Activated CD4-positive, alpha-beta T cell treated with anti-CD3 and anti-CD28 coated beads for 24 hours (primary cell): ENCODE data around the gene CFP.
A peak's percentile ranks its signal among the peaks of the same experiment; 100 is the strongest.
"Not testable (repeated sequence)": the region's sequence is repeated elsewhere in the genome, so short reads cannot be mapped to it uniquely, and the experiment has no call there.

ENCODE experiments used
- DNase-seq, 2 donors: peaks; one replicate each; pipeline ENCODE4 v3.0.0-alpha.2; 2020; ENCODE audit warnings: low read depth in 2 of 2

CFP gene

GRCh38 chrX:47629419-47630200 lies at the start of gene CFP:
Gene CFP, minus strand, starts transcription at chrX:47629930. Its CDS starts 86 bp downstream, at chrX:47629844.
- no peak for DNase-seq

- DNase-seq = not testable (repeated sequence)
Observed at GRCh38 chrX:47675959-47676859, 46.5 kb upstream of the CFP start.

GRCh38 chrX:47674776-47675175 lies 45.0 kb upstream of the CFP start:
- no peak for DNase-seq

GRCh38 chrX:47665797-47666196 lies 36.1 kb upstream of the CFP start:
- DNase-seq = not testable (repeated sequence)

DNA sequence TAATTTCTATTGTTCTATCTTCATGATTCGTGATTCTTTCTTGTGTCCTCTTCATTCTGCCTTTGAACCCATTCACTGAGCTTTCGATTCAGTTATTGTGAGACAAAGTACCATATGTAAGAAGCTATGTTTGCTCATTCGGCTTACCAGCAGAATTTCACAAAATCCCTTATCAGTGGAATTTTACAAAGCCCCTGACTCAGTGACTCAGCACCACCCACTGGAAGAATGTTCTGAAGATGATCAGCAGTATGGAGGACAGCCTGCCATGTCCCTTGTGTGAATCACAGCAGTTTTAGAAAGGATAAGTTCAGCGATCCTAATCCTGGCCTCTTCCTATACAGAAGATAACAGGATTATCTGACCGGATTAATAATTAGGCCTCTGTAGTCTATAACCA lies 35.0 kb upstream of the CFP start:
- DNase-seq = no peak

DNA sequence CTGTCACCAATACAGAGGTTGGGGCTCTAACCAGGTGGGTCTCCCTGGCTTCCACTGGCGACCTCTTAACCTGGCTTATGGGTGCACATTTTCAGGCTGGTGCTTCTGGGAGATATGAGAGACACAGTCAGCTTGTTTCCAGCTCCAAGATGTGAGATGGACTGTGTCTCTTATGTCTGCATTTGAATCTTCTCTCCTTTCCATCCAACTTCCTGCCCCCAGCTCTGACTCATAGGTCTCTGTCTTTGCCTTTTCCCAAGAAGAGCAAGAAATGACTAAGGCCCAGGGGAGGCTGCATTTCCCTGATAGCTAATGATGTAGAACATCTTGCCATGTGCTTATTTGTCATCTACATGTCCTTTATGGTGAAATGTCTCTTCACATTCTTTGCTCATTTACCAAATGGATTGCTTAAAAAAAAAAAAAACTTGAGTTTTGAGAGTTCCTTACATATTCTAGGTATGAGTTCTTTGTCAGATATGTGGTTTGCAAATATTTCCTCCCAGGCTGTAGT lies 32.5 kb upstream of the CFP start:
- peak; percentile 16 to 27 for DNase-seq

DNA sequence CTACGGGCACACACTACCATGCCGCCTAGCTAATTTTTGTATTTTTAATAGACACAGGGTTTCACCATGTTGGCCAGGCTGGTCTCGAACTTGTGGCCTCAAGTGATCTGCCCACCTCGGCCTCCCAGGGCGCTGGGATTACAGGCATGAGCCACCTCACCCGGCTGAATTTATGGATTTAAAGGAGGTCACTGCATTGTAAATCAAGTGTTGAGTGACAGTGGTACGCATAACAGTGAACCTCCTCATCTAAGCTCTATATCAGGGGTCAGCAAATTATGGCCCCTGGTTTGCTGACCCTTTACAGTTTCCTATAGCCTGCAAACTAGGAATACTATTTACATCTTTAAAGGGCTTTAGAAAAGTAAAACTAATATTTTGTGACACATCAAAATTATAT lies 31.8 kb upstream of the CFP start:
- no peak for DNase-seq

DNA sequence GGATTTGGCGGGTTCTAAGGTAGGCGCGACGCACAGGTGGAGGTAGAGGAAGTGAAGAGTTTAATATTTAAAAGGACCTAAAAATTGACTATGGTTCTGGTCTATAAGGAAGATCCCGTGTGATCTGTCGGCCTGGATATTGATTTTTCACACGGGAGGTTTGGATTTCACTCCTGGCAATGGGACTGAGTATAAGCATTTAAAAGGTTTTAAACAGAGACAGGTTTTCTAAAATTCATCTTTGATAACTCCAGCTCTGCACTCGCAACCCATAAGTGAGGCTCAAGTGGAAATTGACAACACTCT lies 29.6 kb upstream of the CFP start:
- no peak for DNase-seq

DNA sequence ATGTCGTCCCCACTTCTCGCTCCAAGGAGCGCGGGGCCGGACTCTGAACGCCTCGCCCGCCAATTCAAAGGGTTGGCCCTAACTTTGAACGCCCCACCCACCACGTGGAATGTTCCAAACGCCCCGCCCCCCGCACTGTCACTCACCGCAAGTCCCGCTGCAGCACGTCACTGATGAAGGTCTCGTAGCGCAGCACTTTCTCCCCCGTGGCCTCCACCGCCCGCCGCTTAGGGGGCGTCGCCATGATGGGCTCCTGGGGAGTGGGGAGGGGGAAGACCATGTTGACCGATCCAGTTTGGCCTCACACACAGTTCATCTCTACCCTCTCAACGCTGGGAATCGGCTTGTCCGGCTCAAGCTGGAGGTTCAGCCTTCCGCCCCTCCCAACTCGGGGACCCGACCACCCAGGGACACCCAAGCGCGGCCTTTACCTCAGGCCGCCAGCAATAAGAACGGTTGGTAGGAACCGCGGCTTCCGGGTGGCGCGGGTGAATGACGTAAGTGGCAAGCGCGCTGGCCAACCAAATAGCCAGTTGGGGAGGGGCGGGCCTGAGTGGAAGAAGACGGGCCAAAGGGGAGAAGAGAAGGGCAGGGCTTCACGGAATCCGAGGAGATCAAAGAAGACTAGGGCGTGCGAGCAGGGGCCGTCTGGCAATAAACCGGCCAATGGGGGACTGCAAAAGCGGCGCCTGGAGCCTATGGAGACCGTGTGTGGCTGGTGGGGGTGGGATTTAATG lies 29.1 kb upstream of the CFP start, which contains the start of gene UXT:
Gene UXT, minus strand, starts transcription at position 497 of the 737 bp plus-strand sequence. Its CDS starts 253 bp downstream, at position 244.
- peak; percentile 85 for DNase-seq

DNA sequence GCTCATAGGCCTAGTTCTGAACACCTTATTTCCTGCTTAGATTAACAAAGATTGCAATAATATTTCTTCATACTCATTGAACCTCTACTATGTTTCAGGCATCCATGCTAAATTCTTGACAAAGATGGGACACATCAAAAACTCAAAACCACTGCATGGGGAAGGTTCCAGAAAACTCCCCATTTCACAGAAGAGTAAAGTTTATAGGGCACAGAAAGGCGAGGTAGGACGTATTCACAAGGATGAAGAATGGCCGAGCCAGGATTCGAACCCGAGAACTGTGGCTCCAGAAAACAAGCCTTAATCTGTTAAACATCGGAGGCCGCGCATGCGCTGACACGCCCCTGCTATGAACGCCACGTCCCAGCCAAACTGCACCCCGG lies 28.6 kb upstream of the CFP start:
- no peak for DNase-seq

DNA sequence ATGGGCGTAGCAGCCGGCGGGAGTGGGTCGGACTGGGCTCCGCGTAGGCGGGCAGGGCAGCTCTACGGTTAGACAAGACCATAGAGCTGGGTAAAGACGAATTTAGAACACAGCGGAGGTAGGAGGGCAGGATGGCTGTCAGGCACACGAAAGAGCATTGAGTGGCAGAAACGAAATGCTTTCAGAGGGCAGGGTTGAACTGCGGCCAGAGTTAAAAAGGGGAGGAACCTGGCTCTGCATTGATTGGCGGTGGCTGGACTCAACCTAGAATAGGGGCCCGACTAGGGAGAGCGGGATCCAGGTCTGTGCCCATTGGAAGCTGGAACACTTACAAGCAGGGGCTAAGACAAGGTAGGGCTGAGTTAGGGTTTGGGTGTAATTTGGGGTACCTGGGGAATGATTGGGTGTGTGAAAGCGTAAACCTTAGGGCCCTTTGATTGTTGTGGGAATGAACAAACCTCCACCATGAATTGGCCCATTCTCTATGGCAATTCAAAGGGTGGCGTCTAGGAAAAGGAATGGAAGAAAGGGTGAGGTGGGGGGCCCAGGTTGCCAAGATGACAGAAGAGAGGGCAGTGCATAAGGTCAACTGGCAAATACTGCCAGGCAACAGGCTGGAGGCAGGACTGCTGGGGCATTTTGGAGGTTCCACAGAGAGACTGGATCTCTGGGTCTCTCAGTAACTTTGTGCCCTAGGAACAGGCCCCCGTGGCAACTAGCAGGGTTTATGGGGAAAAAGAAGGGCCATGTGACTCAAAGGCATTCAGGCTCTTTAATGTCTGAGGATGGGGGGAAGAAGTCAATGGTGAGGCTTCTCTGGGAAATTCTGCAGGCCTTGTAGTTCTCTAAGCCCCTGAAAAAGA lies 21.5 kb upstream of the CFP start:
- no peak for DNase-seq

DNA sequence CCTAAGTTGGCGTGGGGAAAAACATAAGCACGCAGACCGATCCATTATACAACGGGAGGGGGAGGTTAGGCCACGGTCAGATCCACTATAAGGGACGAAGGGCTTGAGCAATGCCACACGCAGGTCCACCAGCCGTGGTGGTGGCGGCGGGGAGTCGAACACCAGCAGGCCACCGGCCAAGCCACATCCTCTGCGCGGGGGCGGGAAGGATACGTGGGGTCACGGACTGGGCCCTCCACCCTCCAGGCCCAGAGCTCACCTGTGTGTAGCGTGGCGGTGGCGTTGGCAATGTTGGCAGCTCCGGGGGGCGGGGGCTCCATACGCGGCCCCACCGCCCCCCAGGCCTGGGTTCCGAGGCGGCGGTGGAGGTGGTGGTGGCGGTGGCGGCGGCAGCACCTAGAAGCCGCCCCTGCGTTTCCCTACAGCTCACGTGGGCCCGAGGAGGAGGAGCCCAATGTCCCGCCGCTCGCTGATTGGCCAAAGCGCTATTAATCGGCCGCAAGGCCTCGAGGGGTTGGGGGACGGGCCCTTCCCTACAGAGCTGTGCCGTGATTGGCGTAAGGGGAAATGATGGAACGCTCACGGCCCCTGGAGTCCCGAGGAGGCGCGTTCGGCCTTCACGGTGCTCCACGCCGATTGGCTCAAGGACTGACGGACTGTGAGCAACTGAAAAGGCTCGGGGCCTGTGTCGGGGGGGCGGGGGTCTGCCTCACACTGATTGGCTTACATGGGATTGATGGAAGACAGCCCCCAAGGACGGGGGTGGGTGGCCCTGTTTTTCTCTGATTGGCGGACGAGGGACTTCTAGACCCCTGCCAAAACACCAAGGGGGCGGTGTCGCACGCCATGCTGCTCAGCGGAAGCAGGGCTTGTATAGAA lies 20.7 kb upstream of the CFP start, which contains the start of gene ELK1:
Gene ELK1, minus strand, starts transcription at position 400 of the 879 bp plus-strand sequence. CDS start 9,122 bp downstream, outside the sequence.
- DNase-seq = peak; percentile 73 to 77

GRCh38 chrX:47649781-47650163 lies 20.0 kb upstream of the CFP start:
- DNase-seq = no peak

DNA sequence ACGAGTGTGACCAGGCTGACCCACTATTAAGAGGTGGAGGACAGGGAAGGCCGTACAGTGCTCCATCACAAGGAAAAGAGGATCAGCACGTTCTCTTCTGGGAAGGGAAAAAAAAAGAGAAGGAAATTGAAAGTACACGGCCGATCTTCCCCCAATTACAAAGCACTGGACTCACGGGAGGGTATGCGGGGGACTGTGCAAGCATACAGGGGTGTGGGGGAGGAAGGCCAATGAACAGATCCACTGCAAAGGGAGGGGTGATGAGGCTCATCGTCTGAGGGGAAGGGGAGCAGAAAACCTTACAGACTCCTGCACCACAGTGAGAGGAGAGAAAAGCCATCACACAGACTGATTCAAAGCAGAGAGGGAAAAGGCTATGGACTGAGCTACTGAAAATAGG lies 19.5 kb upstream of the CFP start:
- no peak for DNase-seq

- DNase-seq = no peak
Observed at GRCh38 chrX:47648376-47648775, 18.6 kb upstream of the CFP start.

GRCh38 chrX:47646636-47647035 lies 16.9 kb upstream of the CFP start:
- no peak for DNase-seq

DNA sequence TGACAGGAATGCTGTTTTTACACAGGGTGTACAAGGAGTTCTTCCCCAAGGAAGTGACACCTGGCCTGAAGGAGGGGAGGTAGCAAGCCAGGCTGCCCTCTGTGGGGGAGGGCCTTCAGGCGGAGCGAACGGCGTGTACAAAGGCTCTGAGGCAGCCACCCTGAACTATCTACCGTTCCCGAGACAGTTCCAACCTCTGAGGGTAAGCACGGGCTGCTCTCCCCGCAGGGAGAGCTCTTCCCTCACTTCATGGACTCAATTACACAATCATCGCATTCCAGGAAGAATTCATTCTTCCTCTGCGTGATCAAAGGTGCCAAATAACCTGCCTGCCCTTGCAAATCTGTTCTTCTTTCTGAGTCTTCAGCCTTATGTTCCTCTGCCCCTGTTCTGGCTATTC lies 15.8 kb upstream of the CFP start:
- DNase-seq = no peak

DNA sequence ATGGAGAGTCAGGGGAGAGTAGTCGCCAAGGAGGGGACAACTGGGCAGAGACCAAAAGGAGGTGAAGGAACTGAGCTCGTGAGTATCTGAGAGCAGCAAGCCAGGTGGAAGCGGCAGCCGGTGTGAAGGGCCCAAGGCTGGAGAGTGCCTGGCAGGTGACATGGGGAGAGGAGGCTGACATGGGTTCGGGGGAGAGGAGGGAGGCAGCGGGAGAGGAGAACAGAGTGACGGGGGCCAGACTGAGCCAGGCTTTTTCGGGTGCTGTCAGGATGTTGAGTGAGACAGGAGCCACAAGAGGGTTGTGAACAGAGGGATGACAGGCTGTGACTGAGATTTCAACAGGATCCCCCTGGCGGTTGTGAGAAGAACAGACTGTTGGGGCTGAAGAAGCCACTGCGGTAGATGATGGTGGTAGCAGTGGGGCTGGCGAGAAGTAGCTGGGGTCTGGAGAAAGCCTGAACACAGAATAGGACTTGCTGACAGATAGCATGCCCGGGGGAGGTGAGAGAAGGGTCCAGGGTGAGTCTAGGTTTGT lies 14.9 kb upstream of the CFP start:
- DNase-seq = no peak

DNA sequence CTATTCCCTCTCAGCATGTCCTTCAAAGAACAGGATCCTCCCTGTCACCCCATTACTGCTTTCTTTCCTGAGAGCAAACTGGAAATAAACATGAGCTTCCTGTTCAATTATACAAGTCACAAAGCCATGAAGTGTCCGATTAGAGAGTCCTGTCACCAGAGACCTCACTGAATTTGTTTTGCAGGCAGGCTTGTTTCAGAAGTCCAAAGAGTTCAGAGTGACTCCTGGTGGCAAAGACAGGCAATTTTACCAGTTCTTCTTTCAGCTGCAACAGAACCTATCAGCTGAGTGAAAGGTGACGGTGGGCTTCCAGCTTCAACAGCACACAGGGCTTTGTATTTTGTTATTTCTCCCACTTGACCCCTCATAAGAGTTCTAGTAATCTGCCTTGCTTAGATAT lies 14.2 kb upstream of the CFP start:
- DNase-seq = no peak

- no peak for DNase-seq
Observed at GRCh38 chrX:47638816-47639215, 9.1 kb upstream of the CFP start.
